Rectal smooth muscle tissue (tissue), 1 donor: ENCODE results near the gene BACH2.

ENCODE experiments used
- H3K27ac ChIP-seq: one replicate; pipeline ENCODE4 v1.7.0; 2013; ENCODE audit warnings: low read depth, low read length, inconsistent platforms
- H3K27me3 ChIP-seq: one replicate; pipeline ENCODE4 v1.7.0; 2013; ENCODE audit warnings: low read length; ENCODE audit not compliant: control insufficient read depth, insufficient read depth
- H3K36me3 ChIP-seq: one replicate; pipeline ENCODE4 v1.7.0; 2013; ENCODE audit warnings: low read length; ENCODE audit not compliant: control insufficient read depth, insufficient read depth
- H3K4me1 ChIP-seq: one replicate; pipeline ENCODE4 v1.7.0; 2013; ENCODE audit warnings: low read length; ENCODE audit not compliant: control insufficient read depth, insufficient read depth
- H3K4me3 ChIP-seq: one replicate; pipeline ENCODE4 v1.7.0; 2013; ENCODE audit warnings: low read length
- H3K9ac ChIP-seq: one replicate; pipeline ENCODE4 v1.7.0; 2013; ENCODE audit warnings: low read length

BACH2 gene

DNA sequence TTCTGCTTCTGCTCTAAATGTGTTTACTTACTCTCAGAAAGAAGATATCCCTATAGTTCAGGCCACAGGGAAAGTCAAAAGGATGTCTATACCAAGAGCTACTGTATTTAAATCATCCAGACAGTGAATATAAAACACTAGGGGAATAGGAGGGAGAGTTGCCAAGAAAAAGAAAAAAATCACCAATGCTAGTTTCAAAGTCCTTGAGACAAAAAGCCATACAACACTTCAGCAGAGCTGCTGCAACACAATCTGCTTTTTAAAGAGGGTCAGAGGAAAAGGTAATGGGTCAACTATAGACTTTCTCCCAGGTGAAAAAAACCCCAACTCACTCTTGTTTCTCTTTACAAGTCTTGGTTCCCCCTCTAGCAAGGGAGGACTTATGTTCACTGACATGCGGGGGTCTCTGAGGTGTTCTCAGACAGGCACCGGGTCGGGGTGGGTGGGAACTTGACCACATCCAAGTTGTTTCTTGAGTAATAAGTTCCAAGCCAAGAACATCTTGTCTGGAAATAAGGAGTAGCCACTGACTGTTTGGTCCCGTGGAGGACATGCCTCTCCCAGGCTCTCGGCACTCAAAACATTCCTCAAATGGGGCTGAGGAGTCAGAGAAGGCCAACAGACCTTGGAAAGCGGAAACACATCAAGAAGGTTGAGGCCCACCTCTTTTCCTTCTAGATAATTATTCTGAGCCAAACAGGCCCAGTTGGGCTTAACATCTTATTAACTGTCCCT lies 354.7 kb downstream of the BACH2 start:
- Histone ChIP-seq H3K9ac (no peak overlapping the region), H3K4me3 (no peak overlapping the region), H3K27ac (no peak overlapping the region)

DNA sequence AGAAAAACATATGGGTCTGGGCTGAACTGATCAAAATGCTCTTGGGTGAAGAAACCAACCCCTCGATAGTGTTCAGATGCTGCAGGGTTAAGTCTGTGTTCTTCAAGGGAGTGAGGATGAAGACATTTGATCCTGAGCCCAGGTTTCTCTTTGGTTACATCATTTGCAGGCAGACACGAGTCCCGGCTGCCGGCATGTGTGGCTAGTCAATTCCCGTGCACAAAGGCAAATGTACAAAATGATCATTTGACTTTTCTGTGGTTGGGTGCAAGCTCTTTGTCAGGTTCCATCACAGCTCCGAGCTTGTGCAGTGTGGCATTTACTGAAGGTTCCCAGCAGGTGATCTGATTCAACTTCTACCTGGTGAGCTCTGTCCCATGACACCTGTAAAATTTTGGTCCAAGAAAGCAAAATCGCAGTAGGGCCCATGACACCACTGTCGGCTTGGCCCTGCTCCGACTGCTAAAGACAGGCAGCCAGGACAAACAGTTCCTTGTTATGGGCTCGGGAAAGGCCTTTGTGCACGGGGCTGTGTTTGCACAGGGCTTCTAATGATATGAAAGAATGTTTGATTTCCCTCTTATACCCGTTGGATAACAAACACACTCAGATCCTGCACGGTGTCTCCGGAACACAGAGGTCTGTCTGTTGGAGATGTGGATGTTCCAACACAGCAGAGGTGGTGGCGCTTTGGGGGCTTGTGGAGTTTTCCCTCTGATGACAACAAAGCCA lies 355.4 kb downstream of the BACH2 start:
- no peak overlapping the region for H3K4me3 ChIP-seq
- no peak overlapping the region for H3K9ac ChIP-seq
- peaks cover 3% of the 10 kb centered on the region for H3K4me1 ChIP-seq
- H3K27ac ChIP-seq: no peak overlapping the region
- no peaks in the 10 kb centered on the region for H3K27me3 ChIP-seq
- no peaks in the 10 kb centered on the region for H3K36me3 ChIP-seq

More for the DNA sequence above, 354.7 kb downstream of the BACH2 start:
- H3K27me3 ChIP-seq: no peaks in the 10 kb centered on the region
- no peaks in the 10 kb centered on the region for H3K36me3 ChIP-seq
- peaks cover 3% of the 10 kb centered on the region for H3K4me1 ChIP-seq

DNA sequence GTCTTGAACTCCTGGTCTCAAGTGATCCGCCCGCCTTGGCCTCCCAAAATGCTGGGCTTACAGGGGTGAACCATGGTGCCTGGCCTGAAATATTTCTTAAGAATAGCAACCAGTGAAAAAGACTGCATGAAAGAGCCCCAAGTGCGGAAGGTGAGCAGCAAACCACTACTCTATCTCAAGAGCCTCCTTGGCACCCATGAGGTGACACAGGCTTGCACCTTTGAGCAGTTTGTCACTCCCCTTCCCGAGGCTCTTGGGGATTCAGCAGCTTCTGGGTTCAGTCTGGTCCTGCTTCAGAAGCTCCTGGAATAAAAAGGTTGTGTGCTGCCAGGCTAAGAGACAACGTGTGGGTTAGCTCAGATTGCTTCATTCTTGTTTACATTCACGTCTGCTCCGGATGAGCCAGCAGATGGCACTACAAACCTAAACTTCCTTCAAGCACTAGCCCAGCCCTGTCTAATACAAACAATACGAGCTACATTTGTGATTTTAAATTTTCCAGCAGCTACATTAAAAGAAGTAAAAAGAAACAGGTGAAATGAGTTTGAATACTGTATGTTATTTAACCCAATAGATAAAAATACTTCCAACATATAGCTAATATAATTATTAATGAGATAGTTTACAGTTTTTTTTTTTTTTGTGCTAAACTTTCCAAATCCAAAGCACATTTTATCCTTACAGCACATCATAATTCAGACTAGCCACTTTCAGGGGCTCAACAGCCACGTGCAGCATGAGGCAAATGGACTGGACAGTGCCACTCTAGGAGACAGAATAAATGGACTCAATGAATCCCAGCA lies 356.2 kb downstream of the BACH2 start:
- Histone ChIP-seq H3K27ac (no peak overlapping the region), H3K4me3 (no peak overlapping the region), H3K36me3 (no peaks in the 10 kb centered on the region), H3K4me1 (peaks cover 3% of the 10 kb centered on the region), H3K9ac (no peak overlapping the region), H3K27me3 (no peaks in the 10 kb centered on the region)

DNA sequence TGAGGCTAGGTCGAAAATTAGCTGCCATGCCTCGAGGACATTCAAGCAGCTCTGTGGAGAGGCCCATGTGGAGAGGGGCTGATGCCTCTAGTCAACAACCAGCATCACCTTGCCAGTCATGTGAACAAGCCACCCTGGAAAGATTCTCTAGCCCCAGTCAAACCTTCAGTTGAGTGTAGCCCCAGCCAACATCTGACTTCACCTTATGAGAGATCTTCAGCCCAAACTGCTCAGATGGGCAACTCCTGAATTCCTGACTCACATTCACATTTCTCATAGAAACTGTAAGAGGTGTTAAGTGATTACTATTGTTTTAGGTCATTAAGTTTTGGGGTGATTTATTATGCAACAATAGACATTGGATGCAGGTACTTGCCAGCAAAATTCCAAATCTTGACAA lies 357.5 kb downstream of the BACH2 start:
- Histone ChIP-seq H3K9ac (no peak overlapping the region), H3K27me3 (no peaks in the 10 kb centered on the region), H3K36me3 (no peaks in the 10 kb centered on the region), H3K4me1 (peaks cover 3% of the 10 kb centered on the region), H3K4me3 (no peak overlapping the region), H3K27ac (no peak overlapping the region)

DNA sequence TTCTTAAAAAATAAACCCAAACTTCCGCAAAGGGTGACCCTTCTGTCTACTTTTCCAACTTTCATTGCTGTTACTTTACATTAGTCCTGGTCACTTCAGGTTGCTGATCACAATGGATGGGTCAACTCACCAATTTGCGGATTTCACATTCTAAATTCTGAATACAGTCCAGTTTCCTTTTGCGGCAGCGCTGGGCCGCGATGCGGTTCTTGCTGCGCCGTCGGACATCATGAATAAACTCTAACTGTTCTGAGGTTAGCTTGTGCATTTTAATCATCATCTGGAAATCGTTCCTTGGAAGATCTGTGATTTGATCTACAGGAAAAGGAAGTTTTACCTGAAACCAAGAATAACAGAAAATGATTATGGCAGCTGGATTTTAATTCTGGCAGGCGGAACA lies 358.6 kb downstream of the BACH2 start:
- no peak overlapping the region for H3K4me3 ChIP-seq
- peaks cover 3% of the 10 kb centered on the region for H3K4me1 ChIP-seq
- no peaks in the 10 kb centered on the region for H3K27me3 ChIP-seq
- H3K36me3 ChIP-seq: no peaks in the 10 kb centered on the region
- H3K9ac ChIP-seq: no peak overlapping the region
- H3K27ac ChIP-seq: no peak overlapping the region

DNA sequence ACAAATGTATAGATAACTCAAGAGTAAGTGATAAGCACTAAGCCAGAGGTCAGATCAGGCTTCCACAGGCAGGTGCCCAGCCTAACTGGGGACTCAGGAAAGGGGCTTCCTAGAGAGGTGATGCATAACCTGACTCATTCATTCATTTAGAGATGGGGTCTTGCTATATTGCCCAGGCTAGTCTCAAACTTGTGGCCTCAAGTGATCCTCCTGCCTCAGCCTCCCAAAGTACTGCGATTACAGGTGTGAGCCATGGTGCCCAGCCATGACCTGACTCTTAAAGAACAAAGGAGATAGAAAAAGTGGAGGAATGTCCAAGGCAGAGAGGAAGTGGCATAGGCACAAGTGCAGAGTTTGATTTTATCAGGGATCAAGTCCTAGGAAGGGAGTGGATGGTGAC lies 360.5 kb downstream of the BACH2 start:
- Histone ChIP-seq H3K4me3 (no peak overlapping the region), H3K36me3 (no peaks in the 10 kb centered on the region), H3K9ac (no peak overlapping the region), H3K27ac (no peak overlapping the region), H3K4me1 (peaks cover 3% of the 10 kb centered on the region), H3K27me3 (no peaks in the 10 kb centered on the region)

DNA sequence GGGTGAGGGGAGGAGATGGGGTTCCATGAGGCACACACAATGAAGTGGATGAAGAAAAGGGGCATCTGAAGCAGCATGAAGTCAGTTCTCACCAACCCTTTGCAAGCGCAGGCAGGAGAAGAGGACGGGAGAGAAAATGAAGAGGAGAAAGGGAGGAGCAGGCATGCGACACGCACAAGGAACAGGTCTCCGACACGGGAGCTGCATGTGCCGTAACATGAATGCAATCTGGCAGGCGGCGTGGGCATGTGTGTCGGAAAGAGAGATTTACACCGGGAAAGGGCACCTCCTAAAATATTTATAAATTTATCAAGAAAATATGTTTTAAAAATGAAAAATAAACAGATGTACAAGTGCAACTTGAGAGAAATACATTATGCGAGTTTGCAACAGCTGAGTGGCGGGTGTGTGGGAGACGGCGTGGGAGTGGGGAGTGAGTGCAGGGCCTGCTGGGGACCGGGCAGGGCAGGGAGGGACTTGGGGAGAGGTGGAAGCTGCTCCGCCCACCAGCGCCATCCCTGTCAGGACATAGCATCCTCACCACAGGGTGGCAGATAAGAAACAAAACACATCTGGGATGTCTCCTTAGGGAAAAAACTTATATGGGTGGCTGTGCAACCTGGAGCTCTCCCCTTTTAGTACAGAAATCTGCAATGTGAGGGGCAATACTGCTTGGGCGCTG lies 361.8 kb downstream of the BACH2 start:
- H3K36me3 ChIP-seq: no peaks in the 10 kb centered on the region
- H3K4me3 ChIP-seq: no peak overlapping the region
- no peak overlapping the region for H3K27ac ChIP-seq
- H3K4me1 ChIP-seq: no peaks in the 10 kb centered on the region
- no peaks in the 10 kb centered on the region for H3K27me3 ChIP-seq
- no peak overlapping the region for H3K9ac ChIP-seq

DNA sequence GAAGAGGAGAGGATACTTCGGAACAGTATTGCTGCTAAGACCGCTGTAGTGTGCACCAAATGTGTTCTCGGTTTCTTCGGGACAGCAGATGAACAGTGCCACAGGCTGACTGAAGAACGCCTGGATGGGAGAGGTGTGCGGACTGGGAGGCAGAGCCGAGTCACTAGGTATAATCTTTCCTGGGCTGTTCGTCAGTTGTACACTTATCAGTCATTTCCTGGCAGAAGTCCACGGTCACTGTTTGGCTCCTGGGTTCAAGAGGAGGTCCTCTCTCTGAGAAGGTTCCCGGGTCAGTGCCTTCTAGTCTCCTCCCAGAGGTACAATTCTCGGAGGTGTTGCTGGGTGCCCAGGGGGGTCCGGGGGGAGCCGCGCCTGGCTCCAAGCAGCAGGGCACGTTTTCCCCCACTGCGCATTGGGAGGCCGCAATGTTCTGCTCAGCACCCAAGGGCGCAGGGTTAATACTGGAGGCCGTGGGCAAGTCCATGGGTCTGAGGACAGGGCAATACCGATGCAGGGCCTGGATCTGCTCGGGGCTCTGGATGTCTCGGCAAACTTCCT lies 364.3 kb downstream of the BACH2 start:
- no peaks in the 10 kb centered on the region for H3K36me3 ChIP-seq

DNA sequence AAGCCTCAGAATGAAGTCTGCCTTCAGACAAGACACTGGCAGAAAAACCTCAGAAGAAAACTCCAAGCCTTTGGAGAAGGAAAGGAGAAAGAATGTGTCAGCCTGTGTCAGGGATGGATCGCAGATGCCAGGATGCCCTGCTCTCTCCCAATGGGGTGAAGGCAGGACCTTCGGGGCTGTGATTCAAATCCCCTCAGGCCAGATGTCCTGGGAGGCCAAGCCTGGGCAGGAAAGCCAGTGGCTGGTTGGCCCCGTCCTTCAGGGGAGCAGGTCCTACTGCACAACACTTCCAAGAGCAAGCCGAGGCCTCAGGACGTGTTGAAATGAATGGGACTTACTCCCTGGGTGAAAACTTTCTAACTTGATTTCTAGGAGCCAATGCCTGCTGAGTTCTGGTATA lies 365.9 kb downstream of the BACH2 start:
- Histone ChIP-seq H3K9ac (no peak overlapping the region), H3K4me1 (no peaks in the 10 kb centered on the region), H3K36me3 (no peaks in the 10 kb centered on the region), H3K27me3 (no peaks in the 10 kb centered on the region), H3K4me3 (no peak overlapping the region), H3K27ac (no peak overlapping the region)

More for the DNA sequence above, 364.3 kb downstream of the BACH2 start:
- Histone ChIP-seq H3K9ac (no peak overlapping the region), H3K27me3 (no peaks in the 10 kb centered on the region), H3K27ac (no peak overlapping the region), H3K4me1 (no peaks in the 10 kb centered on the region), H3K4me3 (no peak overlapping the region)

DNA sequence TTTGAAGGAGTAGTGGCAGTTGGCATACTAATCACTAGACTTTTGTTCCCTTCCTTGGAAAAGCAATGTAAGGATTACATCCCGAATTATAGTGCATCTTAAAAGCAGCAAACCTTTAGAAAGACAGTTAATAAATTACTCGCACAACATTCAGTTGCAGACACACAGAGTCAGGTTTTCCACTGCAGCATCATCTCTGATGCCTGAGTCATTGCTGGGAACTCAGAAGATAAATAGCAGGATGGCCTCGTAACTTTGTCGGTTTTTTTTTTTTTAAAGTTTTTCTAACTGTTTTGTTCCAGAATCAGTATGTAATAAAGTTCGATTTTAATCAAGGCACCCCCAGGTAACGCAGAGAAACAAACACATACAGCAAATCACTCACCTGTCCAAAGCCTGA lies 368.0 kb downstream of the BACH2 start:
- Histone ChIP-seq H3K4me3 (no peak overlapping the region), H3K4me1 (no peaks in the 10 kb centered on the region), H3K27me3 (no peaks in the 10 kb centered on the region), H3K36me3 (no peaks in the 10 kb centered on the region), H3K9ac (no peak overlapping the region), H3K27ac (no peak overlapping the region)

DNA sequence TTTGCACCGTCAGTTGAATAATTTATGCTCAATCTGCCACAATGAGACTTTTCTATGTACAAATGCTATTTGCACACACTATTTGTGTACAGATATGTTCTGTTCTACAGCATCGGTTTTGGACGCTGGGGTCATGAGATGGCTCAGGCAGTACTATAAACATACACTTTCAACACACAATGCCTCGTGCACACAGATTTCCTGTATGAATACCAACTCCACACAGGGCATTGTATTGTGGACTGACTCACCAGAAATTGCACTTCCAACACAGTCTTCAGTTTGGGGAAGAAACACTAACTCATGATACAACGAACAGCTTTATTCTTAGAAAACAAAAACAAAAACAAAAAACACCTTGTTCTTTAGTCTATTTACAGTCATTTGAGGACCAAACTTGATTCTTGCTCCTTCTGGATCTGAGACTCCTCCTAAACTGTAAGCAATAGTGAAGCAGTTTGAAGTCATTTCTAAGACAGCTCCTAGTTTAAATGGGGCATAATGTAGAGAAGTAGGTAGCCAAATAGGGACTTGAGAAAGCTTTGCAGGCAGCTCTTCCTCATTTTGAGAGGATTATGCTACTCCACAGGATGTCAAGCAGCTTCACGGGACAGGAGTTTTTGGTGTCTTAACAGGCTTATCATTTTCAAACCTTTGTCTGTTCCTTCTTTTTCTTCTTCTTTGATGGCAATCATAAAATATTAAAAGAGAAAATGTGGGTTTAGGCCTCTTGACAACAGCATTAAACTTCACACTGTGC lies 368.7 kb downstream of the BACH2 start:
- H3K4me3 ChIP-seq: no peak overlapping the region
- H3K36me3 ChIP-seq: no peaks in the 10 kb centered on the region
- H3K27ac ChIP-seq: no peak overlapping the region
- no peaks in the 10 kb centered on the region for H3K4me1 ChIP-seq
- no peaks in the 10 kb centered on the region for H3K27me3 ChIP-seq
- no peak overlapping the region for H3K9ac ChIP-seq
